Fibroblast of lung (primary cell): ENCODE results near the gene PPP4R2. TPM values are rescaled to one million over a fixed set of nuclear protein-coding genes. Genes with fewer than 3 reads are reported as not detected.

Experiments
- DNase-seq, 2 donors: peaks; one replicate each; pipeline versions ENCODE4 v3.0.0 to v3.0.0-alpha.2; 2010; ENCODE audit warnings: low read depth in 2 of 2
- H2AFZ ChIP-seq: 2 replicates; pipeline ENCODE4 v1.5.1; 2012; ENCODE audit warnings: low read length, control low read depth, inconsistent platforms
- H3K27ac ChIP-seq: 2 replicates; pipeline ENCODE4 v1.5.1; 2011; ENCODE audit warnings: low read length, control low read depth; ENCODE audit not compliant: insufficient read depth
- H3K27me3 ChIP-seq: 2 replicates; pipeline ENCODE4 v1.5.1; 2011; ENCODE audit warnings: mild to moderate bottlenecking, low read length; ENCODE audit not compliant: control insufficient read depth, insufficient read depth
- H3K36me3 ChIP-seq: 2 replicates; pipeline ENCODE4 v1.5.1; 2011; ENCODE audit warnings: low read length; ENCODE audit not compliant: control insufficient read depth, insufficient read depth
- H3K4me1 ChIP-seq: 2 replicates; pipeline ENCODE4 v1.5.1; 2011; ENCODE audit warnings: low read length; ENCODE audit not compliant: control insufficient read depth, insufficient read depth; ENCODE audit errors: extremely low read depth
- H3K4me2 ChIP-seq: 2 replicates; pipeline ENCODE4 v1.5.1; 2011; ENCODE audit warnings: low read length, control low read depth; ENCODE audit not compliant: insufficient read depth; ENCODE audit errors: extremely low read depth
- H3K4me3 ChIP-seq, 4 experiments: fragments of 200-600 bp in 1 of 4; sonication (generic) in 1 of 4; replicated peaks in 1 of 4; 2 replicates each; pipeline ENCODE4 v1.5.1; 2011 to 2016; ENCODE audit warnings: low read length in 4 of 4, low read depth in 3 of 4, mild to moderate bottlenecking in 3 of 4, control low read depth in 2 of 4, inconsistent platforms in 1 of 4, mixed read lengths in 1 of 4; ENCODE audit not compliant: insufficient read depth in 1 of 4; ENCODE audit errors: control extremely low read depth in 1 of 4
- H3K79me2 ChIP-seq: 2 replicates; pipeline ENCODE4 v1.5.1; 2012; ENCODE audit warnings: mild to moderate bottlenecking, low read length, inconsistent platforms; ENCODE audit not compliant: control insufficient read depth, insufficient read depth
- H3K9ac ChIP-seq: 2 replicates; pipeline ENCODE4 v1.5.1; 2011; ENCODE audit warnings: mild to moderate bottlenecking, low read length, control low read depth; ENCODE audit not compliant: insufficient read depth
- H3K9me3 ChIP-seq: 2 replicates; pipeline ENCODE4 v1.5.1; 2012; ENCODE audit warnings: low read depth, low read length; ENCODE audit not compliant: control insufficient read depth, insufficient read depth
- H4K20me1 ChIP-seq: 2 replicates; pipeline ENCODE4 v1.5.1; 2011; ENCODE audit warnings: low read length; ENCODE audit not compliant: control insufficient read depth, insufficient read depth; ENCODE audit errors: extremely low read depth
- CTCF ChIP-seq, 2 donors: IDR thresholded peaks in 1 of 2; conservative IDR thresholded peaks in 1 of 2; 1 replicate in 1 of 2; 2 replicates in 1 of 2; pipeline ENCODE4 v1.5.1; 2011 to 2012; ENCODE audit warnings: low read length in 2 of 2, control low read depth in 1 of 2, inconsistent platforms in 1 of 2, low read depth in 1 of 2, mild to moderate bottlenecking in 1 of 2
- EZH2 ChIP-seq: IDR thresholded peaks from 2 replicates; pipeline ENCODE4 v1.5.1; 2012; ENCODE audit warnings: low read length, control low read depth, mild to moderate bottlenecking; ENCODE audit errors: missing control alignments
- polyA plus RNA-seq, 2 donors: library from polyadenylated mRNA; depleted of rRNA in 1 of 2; stranded (reverse) in 1 of 2; unstranded in 1 of 2; fragments of >200 nt; gene quantifications; 2 replicates each; pipeline ENCODE4 v1.2.1, GENCODE V29; 2011 to 2012; ENCODE audit warnings: missing spikeins in 1 of 2
- total RNA-seq: library from RNA; depleted of rRNA; stranded (reverse); fragments of >200 nt; gene quantifications from 2 replicates; pipeline ENCODE4 v1.2.1, GENCODE V29; 2014

Gene PPP4R2
- total and polyA plus RNA-seq, 2 donors (not counting 1 experiment from before 2014, with no cell fraction given): 35.5 to 65.6 TPM

GRCh38 chr3:73108750-73109149 lies 112.1 kb downstream of the PPP4R2 start:
- no peaks in the 10 kb centered on the region for H3K79me2 ChIP-seq
- no peak overlapping the region for H3K4me3 ChIP-seq
- H3K27me3 ChIP-seq: no peaks in the 10 kb centered on the region
- H4K20me1 ChIP-seq: no peaks in the 10 kb centered on the region
- H2AFZ ChIP-seq: no peak overlapping the region
- no peaks in the 10 kb centered on the region for H3K4me1 ChIP-seq
- no peak overlapping the region for H3K4me2 ChIP-seq
- no peak for DNase-seq
- H3K27ac ChIP-seq: no peak overlapping the region
- no peaks in the 10 kb centered on the region for H3K36me3 ChIP-seq
- H3K9me3 ChIP-seq: no peaks in the 10 kb centered on the region
- no peak overlapping the region for H3K9ac ChIP-seq
- TF ChIP-seq CTCF (conservative IDR thresholded peaks at IDR 0.05 in 1 of 2, IDR thresholded peaks at IDR 0.05 in 1 of 2; ENCODE audit: low read depth in 1 of 2, low read length in 2 of 2) (no peak), EZH2 (no peak)

- Histone ChIP-seq H3K9ac (no peak overlapping the region), H3K4me2 (no peak overlapping the region), H3K79me2 (no peaks in the 10 kb centered on the region), H3K4me3 (no peak overlapping the region), H3K36me3 (no peaks in the 10 kb centered on the region), H2AFZ (no peak overlapping the region), H3K27me3 (no peaks in the 10 kb centered on the region), H4K20me1 (no peaks in the 10 kb centered on the region), H3K9me3 (no peaks in the 10 kb centered on the region), H3K4me1 (no peaks in the 10 kb centered on the region), H3K27ac (no peak overlapping the region)
- no peak for DNase-seq
- TF ChIP-seq EZH2: no peak
- no peak for TF ChIP-seq CTCF (conservative IDR thresholded peaks at IDR 0.05 in 1 of 2, IDR thresholded peaks at IDR 0.05 in 1 of 2; ENCODE audit: low read depth in 1 of 2, low read length in 2 of 2)
Observed at GRCh38 chr3:73110530-73110929, 113.9 kb downstream of the PPP4R2 start.

GRCh38 chr3:73114711-73115110 lies 118.1 kb downstream of the PPP4R2 start:
- Histone ChIP-seq H3K9me3 (no peaks in the 10 kb centered on the region), H3K27me3 (no peaks in the 10 kb centered on the region)
- DNase-seq: no peak

More at GRCh38 chr3:73114711-73115110, 118.1 kb downstream of the PPP4R2 start:
- no peak overlapping the region for H3K4me2 ChIP-seq
- no peak overlapping the region for H2AFZ ChIP-seq
- no peak overlapping the region for H3K4me3 ChIP-seq
- H3K79me2 ChIP-seq: no peaks in the 10 kb centered on the region
- no peak for TF ChIP-seq CTCF (conservative IDR thresholded peaks at IDR 0.05 in 1 of 2, IDR thresholded peaks at IDR 0.05 in 1 of 2; ENCODE audit: low read depth in 1 of 2, low read length in 2 of 2)
- no peak for TF ChIP-seq EZH2
- no peaks in the 10 kb centered on the region for H3K4me1 ChIP-seq
- no peaks in the 10 kb centered on the region for H3K36me3 ChIP-seq
- no peak overlapping the region for H3K9ac ChIP-seq
- no peak overlapping the region for H3K27ac ChIP-seq
- no peaks in the 10 kb centered on the region for H4K20me1 ChIP-seq
